ENCODE data around the gene SELE. TPM values are rescaled to one million over a fixed set of nuclear protein-coding genes. Genes with fewer than 3 reads are reported as not detected.

SELE gene
- total and polyA plus RNA-seq, 5 experiments from 2014 or later, result not detected

GRCh38 chr1:169712309-169712631 lies 21.6 kb downstream of the SELE start:
- Mint-ChIP-seq H3K4me3 (peak overlapping the region in 5 of 10 donors; percentile 88 to 97 (median 96)), H3K4me1 (peaks cover 8 to 21% (median 17%) of the 10 kb centered on the region in 4 donors), H3K36me3 (peaks cover 18 to 24% (median 22%) of the 10 kb centered on the region in 3 donors), H3K27ac (peak overlapping the region in 7 of 10 donors; percentile 65 to 97 (median 89)), H3K27me3 (no peaks in the 10 kb centered on the region), H3K9me3 (peaks cover 0 to 18% (median 2%) of the 10 kb centered on the region in 9 donors)
- ATAC-seq (no peak), DNase-seq (no peak)
- POLR2A ChIA-PET, result interaction anchor here (0.6 to 2.1 kb wide), 5 partner anchors 13 to 110 kb away, joined by 3 to 35 read pairs (median 5); partner anchors contain the start of gene METTL18

- DNase-seq (peak; percentile 44 to 88 (median 76)), ATAC-seq (peak; percentile 72 to 75)
- Mint-ChIP-seq H3K27me3 (no peaks in the 10 kb centered on the region), H3K9me3 (peaks cover 0 to 13% (median 0%) of the 10 kb centered on the region in 9 donors), H3K4me3 (peak within 1 kb of the TSS; percentile 88 to 98 (median 96)), H3K36me3 (peaks cover 23 to 30% (median 24%) of the 10 kb centered on the region in 3 donors), H3K4me1 (peaks cover 13 to 26% (median 22%) of the 10 kb centered on the region in 4 donors), H3K27ac (peak within 1 kb of the TSS in 9 of 10 donors; percentile 88 to 97 (median 94))
- POLR2A ChIA-PET, result interaction anchor here (0.6 to 2.1 kb wide), 5 partner anchors 13 to 110 kb away, joined by 3 to 35 read pairs (median 5); partner anchors contain the start of gene METTL18
Measured at GRCh38 chr1:169711469-169712308, 22.2 kb downstream of the SELE start, which contains the start of gene SELL. SELL (minus strand) TSS chr1:169711620; CDS start chr1:169711498, 122 bp downstream.

- Mint-ChIP-seq H3K4me3 (peak overlapping the region; percentile 88 to 98 (median 96)), H3K36me3 (peaks cover 48 to 60% (median 54%) of the 10 kb centered on the region in 3 donors), H3K27ac (peak overlapping the region in 9 of 10 donors; percentile 88 to 97 (median 96)), H3K27me3 (no peaks in the 10 kb centered on the region), H3K9me3 (peaks cover 0 to 11% (median 0%) of the 10 kb centered on the region in 9 donors), H3K4me1 (peaks cover 40 to 57% (median 49%) of the 10 kb centered on the region in 4 donors)
- ATAC-seq, result peak; percentile 24 to 28
- no peak for DNase-seq
- POLR2A ChIA-PET, result interaction anchor here (0.9 to 7.0 kb wide), 5 partner anchors 8 to 122 kb away, joined by 3 to 139 read pairs (median 12); partner anchors contain the start of gene F5
Measured at GRCh38 chr1:169708647-169709046, 25.2 kb downstream of the SELE start.

- Mint-ChIP-seq H3K9me3 (peaks cover 0 to 5% (median 0%) of the 10 kb centered on the region in 9 donors), H3K36me3 (peaks cover 51 to 66% (median 60%) of the 10 kb centered on the region in 3 donors), H3K4me3 (peak overlapping the region; percentile 88 to 98 (median 96)), H3K27ac (peak overlapping the region in 9 of 10 donors; percentile 88 to 97 (median 96)), H3K4me1 (peaks cover 44 to 63% (median 55%) of the 10 kb centered on the region in 4 donors), H3K27me3 (no peaks in the 10 kb centered on the region)
- DNase-seq (peak in 5 of 10 donors; percentile 31 to 60 (median 42)), ATAC-seq (peak; percentile 47 to 57)
- POLR2A ChIA-PET, result interaction anchor here (0.8 to 7.0 kb wide), 6 partner anchors 13 to 122 kb away, joined by 3 to 139 read pairs (median 6); partner anchors contain the start of gene F5
Measured at GRCh38 chr1:169707912-169708604, 25.8 kb downstream of the SELE start.

- Mint-ChIP-seq H3K27me3 (no peaks in the 10 kb centered on the region), H3K4me1 (peaks cover 51 to 85% (median 77%) of the 10 kb centered on the region in 4 donors), H3K27ac (peak overlapping the region in 9 of 10 donors; percentile 87 to 96 (median 93)), H3K36me3 (peaks cover 65 to 91% (median 89%) of the 10 kb centered on the region in 3 donors), H3K9me3 (no peaks in the 10 kb centered on the region), H3K4me3 (peak overlapping the region; percentile 82 to 98 (median 96))
- ATAC-seq (no peak), DNase-seq (no peak)
- POLR2A ChIA-PET, result interaction anchor here (1.4 to 7.0 kb wide), 2 partner anchors 10 to 25 kb away, joined by 3 to 139 read pairs; no protein-coding TSS in a partner anchor
Measured at GRCh38 chr1:169704797-169705196, 29.1 kb downstream of the SELE start.

GRCh38 chr1:169701261-169702005 lies 32.4 kb downstream of the SELE start:
- peaks cover 50 to 99% (median 97%) of the 10 kb centered on the region in 4 donors for H3K4me1 Mint-ChIP-seq

GRCh38 chr1:169699707-169700106 lies 34.2 kb downstream of the SELE start:
- Mint-ChIP-seq H3K4me1 (peaks cover 52 to 99% (median 96%) of the 10 kb centered on the region in 4 donors), H3K27me3 (no peaks in the 10 kb centered on the region), H3K9me3 (no peaks in the 10 kb centered on the region), H3K4me3 (peak overlapping the region in 9 of 10 donors; percentile 43 to 96 (median 76)), H3K36me3 (peaks cover 38 to 98% (median 88%) of the 10 kb centered on the region in 3 donors), H3K27ac (peak overlapping the region in 9 of 10 donors; percentile 86 to 96 (median 91))
- POLR2A ChIA-PET, result interaction anchor here (1.0 to 3.0 kb wide), 4 partner anchors 10 to 98 kb away, joined by 3 to 12 read pairs (median 6); no protein-coding TSS in a partner anchor
- DNase-seq (no peak), ATAC-seq (no peak)

More at GRCh38 chr1:169701261-169702005, 32.4 kb downstream of the SELE start:
- H3K36me3 Mint-ChIP-seq, result peaks cover 44 to 98% (median 89%) of the 10 kb centered on the region in 3 donors
- POLR2A ChIA-PET, result interaction anchor here (0.7 to 3.5 kb wide), 4 partner anchors 8 to 1166 kb away, joined by 3 to 41 read pairs (median 17); no protein-coding TSS in a partner anchor
- H3K27ac Mint-ChIP-seq, result peak overlapping the region in 9 of 10 donors; percentile 87 to 96 (median 93)
- H3K9me3 Mint-ChIP-seq, result no peaks in the 10 kb centered on the region
- H3K4me3 Mint-ChIP-seq, result peak overlapping the region; percentile 37 to 98 (median 91)
- ATAC-seq (peak; percentile 76 to 92), DNase-seq (peak in 4 of 10 donors; percentile 25 to 79 (median 64))
- H3K27me3 Mint-ChIP-seq, result no peaks in the 10 kb centered on the region

- ATAC-seq (no peak), DNase-seq (no peak)
- POLR2A ChIA-PET, result interaction anchor here (1.0 to 3.0 kb wide), 4 partner anchors 11 to 97 kb away, joined by 3 to 12 read pairs (median 6); no protein-coding TSS in a partner anchor
- peak overlapping the region in 9 of 10 donors; percentile 86 to 96 (median 91) for H3K27ac Mint-ChIP-seq
- peaks cover 36 to 98% (median 85%) of the 10 kb centered on the region in 3 donors for H3K36me3 Mint-ChIP-seq
- H3K27me3 Mint-ChIP-seq, result no peaks in the 10 kb centered on the region
- H3K9me3 Mint-ChIP-seq, result no peaks in the 10 kb centered on the region
- H3K4me1 Mint-ChIP-seq, result peaks cover 58 to 99% (median 96%) of the 10 kb centered on the region in 4 donors
- H3K4me3 Mint-ChIP-seq, result peak overlapping the region; percentile 46 to 96 (median 73)
Measured at GRCh38 chr1:169698976-169699375, 34.9 kb downstream of the SELE start.

GRCh38 chr1:169697755-169698154 lies 36.1 kb downstream of the SELE start:
- POLR2A ChIA-PET, result interaction anchor here (6.3 to 10.2 kb wide), 3 partner anchors 10 to 94 kb away, joined by 111 to 145 read pairs (median 139); no protein-coding TSS in a partner anchor
- Mint-ChIP-seq H3K27me3 (no peaks in the 10 kb centered on the region), H3K4me3 (peak overlapping the region in 7 of 10 donors; percentile 64 to 96 (median 79)), H3K36me3 (peaks cover 29 to 89% (median 75%) of the 10 kb centered on the region in 3 donors), H3K27ac (peak overlapping the region in 9 of 10 donors; percentile 86 to 96 (median 91)), H3K4me1 (peaks cover 52 to 99% (median 93%) of the 10 kb centered on the region in 4 donors), H3K9me3 (no peaks in the 10 kb centered on the region)
- DNase-seq (no peak), ATAC-seq (no peak)

- H3K4me1 Mint-ChIP-seq, result peaks cover 45 to 93% (median 85%) of the 10 kb centered on the region in 4 donors
- peak overlapping the region in 6 of 10 donors; percentile 84 to 96 (median 88) for H3K27ac Mint-ChIP-seq
- no peaks in the 10 kb centered on the region for H3K27me3 Mint-ChIP-seq
- H3K36me3 Mint-ChIP-seq, result peaks cover 18 to 86% (median 68%) of the 10 kb centered on the region in 3 donors
- DNase-seq (no peak), ATAC-seq (no peak)
- peak overlapping the region in 9 of 10 donors; percentile 30 to 79 (median 71) for H3K4me3 Mint-ChIP-seq
- POLR2A ChIA-PET, result interaction anchor here (0.6 to 10.2 kb wide), 7 partner anchors 11 to 110 kb away, joined by 3 to 145 read pairs (median 3); partner anchors contain the start of genes F5 and METTL18
- no peaks in the 10 kb centered on the region for H3K9me3 Mint-ChIP-seq
Measured at GRCh38 chr1:169696273-169697100, 37.4 kb downstream of the SELE start.

All from naive thymus-derived CD8-positive, alpha-beta T cell (primary cell).